Measurements from ENCODE around the gene CDC20.
A peak's percentile ranks its signal among the peaks of the same experiment; 100 is the strongest.
"Not testable (repeated sequence)": the region's sequence is repeated elsewhere in the genome, so short reads cannot be mapped to it uniquely, and the experiment has no call there.

The CDC20 gene

DNA sequence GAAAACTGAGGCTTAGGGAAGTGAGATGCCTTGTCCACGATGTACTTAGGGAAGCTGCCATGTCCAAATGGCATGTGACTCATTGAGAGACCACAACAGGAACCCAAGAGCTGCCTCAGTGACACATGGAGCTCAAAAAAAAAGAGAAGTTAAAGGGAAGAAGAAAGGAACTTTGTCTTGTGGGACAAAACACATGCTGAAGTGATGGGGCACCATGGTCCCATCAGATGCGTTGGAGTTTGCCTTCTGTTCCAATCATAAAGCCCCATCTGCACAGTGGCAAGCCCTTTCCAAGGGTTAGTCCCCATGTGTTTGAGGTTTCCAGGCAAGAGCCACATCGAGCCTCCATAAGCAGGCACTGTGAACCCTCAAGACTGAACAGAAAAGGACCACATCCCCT lies 22.8 kb downstream of the CDC20 start:
- DNase-seq (ENCODE audit: low spot score) (no peak), FAIRE-seq (no peak)

DNA sequence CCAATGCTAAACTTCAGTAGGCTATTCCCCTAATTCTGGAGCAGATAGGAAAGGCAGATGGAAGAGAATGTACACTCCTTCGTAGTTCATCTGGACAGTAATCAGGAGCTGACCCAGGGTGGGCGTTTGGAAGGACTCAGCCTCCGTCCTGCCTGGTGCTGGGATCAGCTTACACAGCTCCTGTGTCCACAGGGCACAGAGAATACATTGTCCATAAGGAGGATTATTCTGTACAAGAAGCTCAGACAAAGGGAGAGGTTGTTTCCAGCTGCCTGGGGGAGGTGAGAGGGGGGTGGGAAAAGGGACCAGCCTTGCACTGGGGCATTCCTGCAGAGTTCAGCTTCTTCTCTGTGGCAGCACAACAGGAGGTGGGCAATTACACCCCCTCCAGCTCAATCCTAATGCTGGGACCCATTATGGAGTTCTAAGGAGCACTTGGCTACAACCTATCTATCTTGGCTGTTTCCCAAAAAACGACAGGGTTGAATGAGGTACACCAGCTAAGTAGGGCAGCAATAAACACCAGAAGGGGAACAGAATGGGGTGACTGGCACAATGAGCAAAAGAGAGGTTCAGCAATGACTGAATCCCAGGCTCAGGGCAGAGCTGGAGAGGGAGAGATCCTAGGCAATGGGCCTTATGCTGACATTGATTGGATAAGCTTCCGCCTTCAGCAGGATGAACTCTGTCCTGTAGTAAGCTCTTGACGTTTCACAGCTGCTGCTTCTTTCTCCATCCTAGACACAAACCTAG lies 23.4 kb downstream of the CDC20 start:
- FAIRE-seq (no peak), DNase-seq (ENCODE audit: low spot score) (no peak)

DNA sequence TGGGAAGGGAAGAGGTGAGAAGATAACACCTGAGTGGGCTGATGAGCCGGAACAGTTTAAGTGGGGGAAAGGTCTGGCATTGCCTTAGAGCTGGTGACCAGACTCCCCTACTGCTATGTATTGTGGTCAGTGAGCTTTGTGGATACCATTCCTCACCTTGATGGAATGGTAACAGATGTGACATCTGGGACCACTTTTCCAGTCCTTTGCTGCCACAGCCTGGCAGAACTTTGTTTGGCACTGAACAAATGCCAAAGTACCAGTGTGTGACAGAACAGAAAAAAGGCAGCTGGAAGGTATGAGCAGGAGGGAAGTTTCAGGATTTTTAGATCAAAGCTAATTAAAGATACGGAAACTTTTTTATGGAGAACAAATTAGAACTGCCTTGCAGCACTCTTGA lies 24.7 kb downstream of the CDC20 start:
- no peak for DNase-seq (ENCODE audit: low spot score)
- no peak for FAIRE-seq

DNA sequence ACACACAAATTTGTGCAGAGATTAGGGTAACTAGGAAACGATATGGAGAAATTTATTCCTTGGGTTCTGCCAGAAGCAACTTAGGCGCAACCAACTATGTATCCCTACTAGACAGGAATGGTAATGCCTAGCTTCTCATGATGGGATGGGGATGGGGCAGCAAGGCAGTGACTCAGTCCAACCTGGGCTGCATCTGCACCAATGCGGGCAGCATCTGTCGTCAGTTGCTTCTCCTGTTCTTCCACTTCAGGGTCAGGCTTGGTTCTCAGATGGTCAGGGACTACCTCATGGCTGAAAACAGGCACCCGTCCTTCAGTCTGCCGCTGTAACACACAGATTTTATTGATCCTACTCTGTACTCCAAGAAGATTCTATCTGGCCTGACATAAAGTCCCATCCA lies 27.9 kb downstream of the CDC20 start:
- DNase-seq (ENCODE audit: low spot score) = no peak
- no peak for FAIRE-seq

DNA sequence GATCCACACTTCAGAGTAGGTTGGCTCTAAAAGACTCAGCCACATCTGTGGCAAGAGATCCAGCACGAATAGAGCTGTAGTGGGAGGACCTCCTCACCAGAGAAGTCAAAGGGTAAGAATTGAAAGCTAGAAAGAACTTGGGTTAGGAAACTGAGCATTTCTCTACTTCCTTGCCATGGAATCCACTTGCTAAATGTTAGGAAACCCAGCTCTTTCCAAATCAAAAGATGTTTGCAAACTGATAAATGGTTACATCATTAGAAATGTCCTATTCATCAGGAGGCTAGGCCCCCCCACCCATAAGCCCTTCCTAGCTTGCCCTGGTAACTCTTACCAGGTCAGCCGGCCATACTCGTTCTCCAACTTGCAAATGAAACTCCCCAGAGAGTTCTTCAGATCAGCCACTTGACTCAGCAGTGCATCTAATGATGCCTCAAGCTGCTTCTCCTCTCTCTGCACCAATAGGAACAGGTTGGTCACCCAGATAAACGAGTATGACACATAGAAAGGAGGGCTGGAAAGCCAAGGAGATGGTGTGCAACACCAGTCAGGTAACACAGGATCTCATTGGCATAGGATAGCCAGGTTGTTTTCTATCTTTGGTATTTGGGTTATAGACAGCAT lies 29.3 kb downstream of the CDC20 start:
- FAIRE-seq (no peak), DNase-seq (ENCODE audit: low spot score) (no peak)

DNA sequence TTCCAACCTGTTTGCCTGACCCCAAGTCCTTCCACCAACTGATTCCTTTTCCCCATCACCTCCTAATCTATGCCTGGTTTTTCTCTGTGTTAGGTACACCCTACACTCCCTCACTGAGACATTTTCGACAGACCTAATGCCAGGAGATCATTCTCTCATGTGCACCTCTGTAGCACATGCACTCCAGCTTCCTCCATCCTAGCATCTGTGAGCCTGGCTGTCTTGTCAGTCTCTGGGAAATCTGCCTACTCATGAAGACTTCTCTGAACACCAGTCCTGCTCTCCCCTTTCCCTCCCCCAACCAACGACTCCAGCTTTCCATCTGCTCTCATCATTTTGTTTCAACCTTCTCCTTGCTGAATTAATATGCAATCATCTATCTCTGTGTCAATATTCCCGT lies 29.8 kb downstream of the CDC20 start:
- no peak for FAIRE-seq
- DNase-seq (ENCODE audit: low spot score) = no peak

DNA sequence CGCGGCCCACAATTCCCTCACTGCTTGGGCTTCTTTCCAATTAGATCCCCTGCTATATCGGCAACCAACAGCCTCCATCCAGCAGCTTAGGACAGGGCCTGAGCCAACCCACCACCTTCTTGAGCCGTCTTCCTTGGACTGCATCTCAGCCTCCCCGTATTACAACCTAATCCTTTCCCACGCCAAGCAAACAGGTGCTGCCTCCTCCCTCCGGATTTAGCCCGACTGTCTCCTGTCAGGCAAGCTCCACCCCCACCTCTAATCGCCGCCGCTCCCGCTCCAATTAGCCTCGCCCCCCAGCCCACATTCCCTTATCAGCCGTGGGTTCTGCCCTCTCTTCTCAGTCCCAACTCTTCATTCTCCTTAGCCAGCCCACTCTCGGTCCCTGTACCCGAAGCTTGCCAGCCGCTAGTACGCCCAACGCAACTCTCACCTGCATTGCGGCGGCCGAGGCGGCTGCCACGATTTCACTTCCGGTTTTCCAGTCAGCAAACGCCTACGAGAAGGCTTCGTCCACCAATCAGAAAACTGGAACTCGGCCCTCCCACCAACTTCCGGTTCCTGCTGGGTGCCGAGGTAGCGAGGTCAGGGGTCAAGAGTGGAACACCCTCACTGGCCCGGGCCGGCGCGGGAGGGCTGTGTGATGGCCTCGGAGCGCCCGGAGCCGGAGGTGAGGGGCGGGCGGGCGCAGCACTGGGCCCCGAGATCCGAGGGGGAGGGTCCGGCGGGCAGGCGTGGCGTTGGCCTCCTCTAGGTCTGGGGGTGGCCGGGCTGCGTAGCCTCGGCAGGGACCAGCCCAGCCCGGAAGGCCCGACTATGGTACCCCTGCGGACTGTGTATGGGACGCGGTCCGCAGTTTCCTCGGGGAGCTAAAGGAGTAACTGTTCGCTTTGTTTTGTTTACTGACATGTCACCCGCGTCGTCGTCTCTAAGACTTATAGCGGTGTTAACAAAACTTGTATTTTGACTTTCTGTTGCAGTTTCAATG lies 30.8 kb downstream of the CDC20 start, which contains the start of the genes MED8 and SZT2:
TSS of gene MED8 (minus strand) at position 475 of the 988 bp plus-strand sequence. CDS start at position 439, 36 bp downstream.
TSS of gene SZT2 (plus strand) at position 574 of the 988 bp plus-strand sequence. CDS start at position 644, 70 bp downstream.
- peak; percentile 88 for DNase-seq (ENCODE audit: low spot score)
- peak; percentile 62 for FAIRE-seq

DNA sequence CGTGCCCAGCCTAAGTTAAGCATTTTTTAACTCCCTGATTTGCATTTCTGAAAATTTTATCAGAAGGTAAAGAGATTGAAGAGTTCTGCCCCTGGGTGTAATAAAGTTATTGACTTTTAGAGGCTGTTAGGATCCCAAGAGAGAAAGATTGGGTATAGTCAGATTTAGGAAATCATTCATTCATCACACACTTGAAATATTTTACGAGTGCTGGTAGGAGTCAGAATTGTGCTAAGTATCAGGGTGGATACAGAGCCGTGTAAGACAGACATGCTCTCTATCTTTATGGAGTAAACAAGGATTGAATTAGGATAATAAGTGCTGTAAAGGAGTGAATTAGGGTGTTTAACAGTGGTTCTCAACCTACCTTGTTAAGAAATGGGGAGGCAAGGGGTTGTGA lies 33.9 kb downstream of the CDC20 start:
- DNase-seq (ENCODE audit: low spot score) = no peak
- no peak for FAIRE-seq

DNA sequence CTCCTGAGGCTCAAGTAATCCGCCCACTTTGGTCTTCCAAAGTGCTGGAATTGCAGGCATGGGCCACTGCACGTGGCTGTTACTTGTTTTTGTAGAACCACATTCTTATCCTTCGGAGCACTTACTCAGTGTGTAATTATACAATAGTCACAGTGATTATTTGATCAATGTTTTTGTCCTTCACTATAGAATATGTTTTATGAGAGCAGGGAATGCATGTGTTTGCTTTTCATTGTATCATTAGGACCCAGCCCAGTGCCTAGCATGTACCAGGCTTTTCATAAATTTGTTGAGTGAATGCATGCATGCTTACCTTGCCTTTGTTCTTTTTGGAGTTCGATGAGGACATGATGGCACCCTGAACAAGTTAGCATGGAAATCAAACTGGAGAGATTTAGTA lies 36.7 kb downstream of the CDC20 start:
- FAIRE-seq = no peak
- DNase-seq (ENCODE audit: low spot score) = no peak

DNA sequence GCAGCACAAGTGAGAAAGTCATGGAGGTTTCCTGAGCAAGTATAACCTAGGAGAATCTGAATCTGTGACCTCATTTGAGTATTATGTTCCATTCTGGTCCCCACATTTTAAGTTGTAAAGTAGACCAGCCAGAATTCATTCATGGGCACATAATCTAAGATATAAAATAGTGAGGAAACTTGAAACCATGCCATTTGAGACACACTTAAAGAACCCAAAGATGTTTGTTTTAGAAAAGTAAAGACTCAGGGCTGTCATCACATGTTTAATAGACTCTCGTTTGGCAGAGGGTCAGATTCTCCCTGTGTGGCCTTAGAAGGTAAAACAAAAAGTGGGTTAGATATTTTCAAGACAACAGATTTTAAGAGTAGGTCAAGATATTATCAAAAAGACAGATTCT lies 37.3 kb downstream of the CDC20 start:
- FAIRE-seq = no peak
- DNase-seq (ENCODE audit: low spot score) = no peak

DNA sequence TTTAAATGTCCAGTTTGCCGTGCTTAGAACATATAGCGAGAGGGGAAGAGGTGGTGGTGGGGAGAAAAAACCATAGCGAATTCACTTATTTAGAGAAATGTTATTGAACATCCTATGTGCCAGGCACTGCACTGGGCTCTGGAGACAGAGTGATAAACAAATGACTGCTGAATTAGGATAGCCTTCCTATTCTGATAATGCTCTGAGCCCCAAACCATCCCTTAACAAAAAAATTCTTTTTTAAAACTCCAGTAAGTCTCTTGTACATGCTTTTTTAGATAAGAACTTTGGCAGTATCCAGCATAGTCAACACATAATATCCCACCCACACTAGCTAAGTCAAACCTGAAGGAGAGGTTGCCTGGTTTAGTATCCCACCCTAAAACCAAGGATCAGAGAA lies 39.4 kb downstream of the CDC20 start:
- no peak for DNase-seq (ENCODE audit: low spot score)
- no peak for FAIRE-seq

DNA sequence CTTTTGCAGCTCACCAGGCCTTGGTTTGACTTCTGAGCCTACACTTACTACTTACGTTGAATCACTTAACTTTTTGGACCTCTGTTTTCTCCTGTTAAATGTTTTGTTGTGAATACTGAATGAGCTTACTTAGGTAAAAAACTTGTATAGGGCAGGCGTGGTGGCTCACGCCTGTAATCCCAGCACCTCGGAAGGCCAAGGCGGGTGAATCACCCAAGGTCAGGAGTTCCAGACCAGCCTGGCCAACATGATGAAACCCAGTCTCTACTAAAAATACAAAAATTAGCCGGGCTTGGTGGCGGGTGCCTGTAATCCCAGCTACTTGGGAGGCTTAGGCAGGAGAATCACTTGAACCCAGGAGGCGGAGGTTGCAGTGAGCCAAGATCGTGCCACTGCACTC lies 41.7 kb downstream of the CDC20 start:
- not testable (repeated sequence) for DNase-seq (ENCODE audit: low spot score); FAIRE-seq

DNA sequence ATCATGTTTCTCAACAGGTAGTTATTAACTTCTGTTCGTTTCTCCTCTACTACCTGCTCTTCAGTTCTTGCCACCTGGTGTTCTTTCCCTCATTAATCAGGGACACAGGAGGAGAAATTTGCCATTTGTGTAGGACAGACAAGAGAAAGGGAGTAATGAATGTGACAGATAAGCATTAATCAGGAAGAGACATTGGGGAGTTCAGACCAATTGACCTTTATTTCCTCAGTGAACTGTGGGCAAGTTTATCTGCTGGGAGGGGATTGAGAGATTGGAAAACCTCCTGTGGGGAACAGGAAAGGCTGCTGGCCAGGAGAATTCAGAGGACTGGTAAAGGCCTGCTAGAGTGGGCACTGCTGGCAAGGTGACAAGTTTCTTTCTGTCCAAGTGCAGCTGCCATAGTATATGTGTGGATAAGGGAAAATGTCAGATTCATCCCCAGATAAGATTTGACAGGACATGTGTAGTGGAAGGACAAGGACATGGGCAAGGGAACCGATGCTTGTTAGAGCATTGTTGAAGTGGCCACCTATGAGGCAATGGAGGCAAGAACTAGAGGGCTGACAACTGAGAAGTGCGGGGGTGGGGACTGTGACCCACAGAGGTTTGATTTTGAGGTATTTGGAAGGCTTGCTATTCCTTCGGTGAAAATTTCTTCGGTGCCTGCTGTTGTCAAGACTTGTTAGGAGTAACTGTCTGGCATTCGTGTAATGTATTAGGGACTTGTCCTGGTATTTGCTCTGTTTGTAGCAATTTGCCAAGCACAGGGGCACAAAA lies 43.5 kb downstream of the CDC20 start:
- FAIRE-seq = no peak

DNA sequence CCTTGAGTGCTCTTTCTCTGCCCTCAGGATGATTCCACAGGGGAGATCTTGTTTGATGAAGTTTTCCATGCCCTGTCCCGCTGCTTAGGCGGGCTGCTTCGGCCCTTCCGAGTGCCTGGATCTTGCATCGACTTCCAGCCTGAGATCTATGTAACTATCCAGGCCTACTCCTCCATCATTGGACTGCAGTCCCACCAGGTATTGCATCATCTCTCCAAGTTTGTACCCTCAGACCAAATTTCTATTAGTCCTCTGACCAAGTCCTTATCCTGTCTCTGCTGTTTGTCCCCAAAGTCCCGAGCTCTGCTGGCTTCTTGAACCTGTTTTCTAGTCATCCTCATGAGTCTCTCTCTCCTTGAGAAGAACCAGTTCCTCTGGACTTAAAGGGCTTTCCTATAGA lies 45.6 kb downstream of the CDC20 start:
- DNase-seq (ENCODE audit: low spot score) = no peak
- FAIRE-seq = no peak

More for the DNA sequence above, 43.5 kb downstream of the CDC20 start:
- DNase-seq (ENCODE audit: low spot score) = no peak

DNA sequence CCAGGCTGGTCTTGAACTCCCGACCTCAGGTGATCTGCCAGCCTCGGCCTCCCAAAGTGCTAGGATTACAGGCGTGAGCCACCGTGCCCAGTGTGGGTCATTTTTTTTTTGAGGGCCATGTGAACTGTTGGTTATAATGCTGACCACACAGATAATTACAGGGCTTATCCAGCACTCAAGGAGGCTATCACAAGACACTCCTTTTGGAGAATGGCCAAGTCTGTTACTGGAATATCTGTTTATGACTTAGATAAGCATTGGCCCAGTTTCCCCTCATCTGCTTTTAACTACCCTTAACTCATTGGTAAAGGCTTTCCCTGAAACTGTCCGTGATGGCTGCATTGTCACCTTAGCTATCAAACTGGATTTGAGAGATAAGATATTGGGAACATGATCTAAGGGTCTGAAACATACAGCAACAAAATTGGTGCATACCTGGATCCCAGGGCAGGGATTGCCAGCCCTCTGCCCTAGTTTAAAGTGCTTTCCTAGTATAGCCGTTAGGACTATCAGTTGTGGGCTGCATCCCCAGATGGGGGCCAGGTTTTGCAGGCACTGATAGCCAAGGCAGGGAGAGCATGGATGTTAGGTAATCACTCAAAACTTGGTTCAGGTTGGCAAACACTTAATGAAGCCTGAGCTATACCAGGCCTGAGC lies 46.6 kb downstream of the CDC20 start:
- DNase-seq (ENCODE audit: low spot score) = no peak

DNA sequence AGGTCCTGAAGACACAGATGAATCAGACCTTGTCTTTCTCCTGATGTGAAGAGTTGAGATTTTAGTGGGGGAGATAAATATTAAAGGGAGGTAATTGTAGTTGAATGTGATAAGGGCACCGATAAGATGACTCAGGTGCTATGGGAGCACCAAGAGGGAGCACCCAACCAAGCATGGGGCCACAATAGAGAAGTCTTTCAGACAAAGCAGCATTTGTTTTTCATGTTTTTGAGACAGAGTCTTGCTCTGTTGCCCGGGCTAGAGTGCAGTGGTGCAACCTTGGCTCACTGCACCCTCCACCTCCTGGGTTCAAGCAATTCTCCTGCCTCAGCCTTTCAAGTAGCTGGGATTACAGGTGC lies 47.1 kb downstream of the CDC20 start:
- DNase-seq (ENCODE audit: low spot score) (no peak), FAIRE-seq (no peak)

More for the DNA sequence above, 46.6 kb downstream of the CDC20 start:
- no peak for FAIRE-seq

DNA sequence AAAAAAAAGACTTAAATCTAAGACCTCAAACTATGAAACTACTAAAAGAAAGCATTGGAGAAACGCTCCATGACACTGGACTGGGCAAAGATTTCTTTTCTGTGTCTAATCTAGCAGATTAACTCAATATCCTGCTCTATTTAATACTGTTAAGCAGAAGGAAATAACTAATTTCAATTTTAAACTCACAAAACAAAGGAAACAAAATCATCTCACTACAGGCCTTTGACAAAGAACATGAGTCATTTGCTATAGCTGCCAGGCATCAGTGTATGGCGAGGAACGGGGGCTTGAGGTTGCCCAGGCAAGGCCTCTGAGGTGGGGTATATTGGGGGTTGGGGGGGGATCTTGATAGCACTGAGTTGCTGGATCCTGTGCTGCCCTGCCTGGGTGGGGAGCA lies 51.8 kb downstream of the CDC20 start:
- FAIRE-seq (no peak), DNase-seq (ENCODE audit: low spot score) (no peak)

All from RCC 7860 (cell line).